Activated naive CD8-positive, alpha-beta T cell treated with anti-CD3 and anti-CD28 coated beads, Interleukin-2, amount 50 U/mL, for 24 hours (primary cell): Measurements from ENCODE around the gene UBXN6.

Experiments used
- ATAC-seq: fragments of 150-1000 bp; cut with Tn5 transposase; one replicate; pipeline ENCODE4 v1.10.0; 2021
- DNase-seq: peaks from one replicate; pipeline ENCODE4 v3.0.0; 2021
- H3K27ac Mint-ChIP-seq: one replicate; pipeline ENCODE4 v1.8.0; 2021; ENCODE audit warnings: mild to moderate bottlenecking, mixed read lengths
- H3K27me3 Mint-ChIP-seq: one replicate; pipeline ENCODE4 v1.8.0; 2021; ENCODE audit warnings: mixed read lengths
- H3K36me3 Mint-ChIP-seq: one replicate; pipeline ENCODE4 v1.8.0; 2021; ENCODE audit warnings: low read depth, mixed read lengths
- H3K4me1 Mint-ChIP-seq: one replicate; pipeline ENCODE4 v1.8.0; 2021; ENCODE audit warnings: mixed read lengths
- H3K4me3 Mint-ChIP-seq: one replicate; pipeline ENCODE4 v1.8.0; 2021; ENCODE audit warnings: mild to moderate bottlenecking, moderate library complexity, mixed read lengths
- H3K9me3 Mint-ChIP-seq: one replicate; pipeline ENCODE4 v1.8.0; 2021; ENCODE audit warnings: mixed read lengths

The UBXN6 gene

GRCh38 chr19:4498694-4499093 is 41.1 kb upstream of the UBXN6 start:
- ATAC-seq: no peak
- no peaks in the 10 kb centered on the region for H3K4me1 Mint-ChIP-seq

GRCh38 chr19:4497770-4498389 is 40.3 kb upstream of the UBXN6 start:
- Mint-ChIP-seq H3K27ac (no peak overlapping the region), H3K36me3 (no peaks in the 10 kb centered on the region), H3K4me3 (no peak overlapping the region), H3K27me3 (no peaks in the 10 kb centered on the region), H3K4me1 (no peaks in the 10 kb centered on the region), H3K9me3 (no peaks in the 10 kb centered on the region)
- DNase-seq (no peak), ATAC-seq (no peak)

More at GRCh38 chr19:4498694-4499093, 41.1 kb upstream of the UBXN6 start:
- H3K36me3 Mint-ChIP-seq: no peaks in the 10 kb centered on the region
- no peak for DNase-seq
- H3K27ac Mint-ChIP-seq: no peak overlapping the region
- no peak overlapping the region for H3K4me3 Mint-ChIP-seq
- H3K27me3 Mint-ChIP-seq: no peaks in the 10 kb centered on the region
- no peaks in the 10 kb centered on the region for H3K9me3 Mint-ChIP-seq

- Mint-ChIP-seq H3K36me3 (no peaks in the 10 kb centered on the region), H3K4me3 (no peak overlapping the region), H3K4me1 (no peaks in the 10 kb centered on the region)
Observed at GRCh38 chr19:4496304-4496703, 38.7 kb upstream of the UBXN6 start.

GRCh38 chr19:4495471-4495870 is 37.9 kb upstream of the UBXN6 start:
- H3K4me3 Mint-ChIP-seq: no peak overlapping the region
- H3K27ac Mint-ChIP-seq: no peak overlapping the region
- no peaks in the 10 kb centered on the region for H3K9me3 Mint-ChIP-seq
- no peaks in the 10 kb centered on the region for H3K4me1 Mint-ChIP-seq
- peaks cover 1% of the 10 kb centered on the region for H3K36me3 Mint-ChIP-seq
- H3K27me3 Mint-ChIP-seq: no peaks in the 10 kb centered on the region
- DNase-seq (no peak), ATAC-seq (peak; percentile 25)

More at GRCh38 chr19:4496304-4496703, 38.7 kb upstream of the UBXN6 start:
- H3K27ac Mint-ChIP-seq: no peak overlapping the region
- H3K27me3 Mint-ChIP-seq: no peaks in the 10 kb centered on the region
- ATAC-seq (no peak), DNase-seq (no peak)
- no peaks in the 10 kb centered on the region for H3K9me3 Mint-ChIP-seq

GRCh38 chr19:4494691-4495064 is 37.1 kb upstream of the UBXN6 start:
- H3K4me1 Mint-ChIP-seq: no peaks in the 10 kb centered on the region
- H3K27ac Mint-ChIP-seq: no peak overlapping the region
- H3K27me3 Mint-ChIP-seq: no peaks in the 10 kb centered on the region
- H3K9me3 Mint-ChIP-seq: no peaks in the 10 kb centered on the region
- no peak overlapping the region for H3K4me3 Mint-ChIP-seq
- no peak for DNase-seq
- ATAC-seq: no peak
- peaks cover 6% of the 10 kb centered on the region for H3K36me3 Mint-ChIP-seq

- no peak for ATAC-seq
- Mint-ChIP-seq H3K27ac (no peak overlapping the region), H3K9me3 (no peaks in the 10 kb centered on the region), H3K4me1 (no peaks in the 10 kb centered on the region), H3K4me3 (no peak overlapping the region), H3K36me3 (peaks cover 6% of the 10 kb centered on the region), H3K27me3 (no peaks in the 10 kb centered on the region)
- DNase-seq: no peak
Observed at GRCh38 chr19:4493929-4494690, 36.5 kb upstream of the UBXN6 start.

GRCh38 chr19:4493104-4493928 is 35.7 kb upstream of the UBXN6 start:
- ATAC-seq (no peak), DNase-seq (no peak)
- no peak overlapping the region for H3K4me3 Mint-ChIP-seq
- peaks cover 6% of the 10 kb centered on the region for H3K36me3 Mint-ChIP-seq
- H3K9me3 Mint-ChIP-seq: no peaks in the 10 kb centered on the region
- no peaks in the 10 kb centered on the region for H3K4me1 Mint-ChIP-seq
- no peak overlapping the region for H3K27ac Mint-ChIP-seq
- no peaks in the 10 kb centered on the region for H3K27me3 Mint-ChIP-seq

GRCh38 chr19:4492337-4493103 is 34.9 kb upstream of the UBXN6 start:
- Mint-ChIP-seq H3K27ac (no peak overlapping the region), H3K9me3 (no peaks in the 10 kb centered on the region), H3K4me1 (no peaks in the 10 kb centered on the region), H3K36me3 (peaks cover 6% of the 10 kb centered on the region), H3K27me3 (no peaks in the 10 kb centered on the region), H3K4me3 (no peak overlapping the region)
- DNase-seq (no peak), ATAC-seq (no peak)

- ATAC-seq (no peak), DNase-seq (no peak)
- Mint-ChIP-seq H3K9me3 (no peaks in the 10 kb centered on the region), H3K27ac (no peak overlapping the region), H3K4me3 (no peak overlapping the region), H3K27me3 (no peaks in the 10 kb centered on the region), H3K4me1 (no peaks in the 10 kb centered on the region), H3K36me3 (peaks cover 6% of the 10 kb centered on the region)
Observed at GRCh38 chr19:4491446-4491845, 33.9 kb upstream of the UBXN6 start.

- H3K36me3 Mint-ChIP-seq: peaks cover 9% of the 10 kb centered on the region
- H3K9me3 Mint-ChIP-seq: no peaks in the 10 kb centered on the region
- H3K27me3 Mint-ChIP-seq: no peaks in the 10 kb centered on the region
- no peak overlapping the region for H3K27ac Mint-ChIP-seq
- ATAC-seq: no peak
- no peak overlapping the region for H3K4me3 Mint-ChIP-seq
- no peak for DNase-seq
- H3K4me1 Mint-ChIP-seq: no peaks in the 10 kb centered on the region
Observed at GRCh38 chr19:4488496-4488895, 30.9 kb upstream of the UBXN6 start.

- H3K27ac Mint-ChIP-seq: no peak overlapping the region
- no peak for DNase-seq
- no peaks in the 10 kb centered on the region for H3K4me1 Mint-ChIP-seq
- H3K36me3 Mint-ChIP-seq: peaks cover 10% of the 10 kb centered on the region
- ATAC-seq: no peak
- H3K27me3 Mint-ChIP-seq: no peaks in the 10 kb centered on the region
- no peaks in the 10 kb centered on the region for H3K9me3 Mint-ChIP-seq
- H3K4me3 Mint-ChIP-seq: no peak overlapping the region
Observed at GRCh38 chr19:4487572-4487971, 30.0 kb upstream of the UBXN6 start.

GRCh38 chr19:4483385-4483784 is 25.8 kb upstream of the UBXN6 start:
- DNase-seq (no peak), ATAC-seq (no peak)
- Mint-ChIP-seq H3K27me3 (no peaks in the 10 kb centered on the region), H3K36me3 (peaks cover 4% of the 10 kb centered on the region), H3K4me3 (no peak overlapping the region), H3K9me3 (no peaks in the 10 kb centered on the region), H3K27ac (no peak overlapping the region), H3K4me1 (no peaks in the 10 kb centered on the region)

GRCh38 chr19:4482721-4483364 is 25.2 kb upstream of the UBXN6 start:
- ATAC-seq: no peak
- H3K27me3 Mint-ChIP-seq: no peaks in the 10 kb centered on the region
- no peak overlapping the region for H3K4me3 Mint-ChIP-seq
- H3K36me3 Mint-ChIP-seq: peaks cover 4% of the 10 kb centered on the region
- no peaks in the 10 kb centered on the region for H3K9me3 Mint-ChIP-seq
- no peaks in the 10 kb centered on the region for H3K4me1 Mint-ChIP-seq
- no peak for DNase-seq
- no peak overlapping the region for H3K27ac Mint-ChIP-seq
